Measurements from ENCODE around the gene DNAH14.

DNA sequence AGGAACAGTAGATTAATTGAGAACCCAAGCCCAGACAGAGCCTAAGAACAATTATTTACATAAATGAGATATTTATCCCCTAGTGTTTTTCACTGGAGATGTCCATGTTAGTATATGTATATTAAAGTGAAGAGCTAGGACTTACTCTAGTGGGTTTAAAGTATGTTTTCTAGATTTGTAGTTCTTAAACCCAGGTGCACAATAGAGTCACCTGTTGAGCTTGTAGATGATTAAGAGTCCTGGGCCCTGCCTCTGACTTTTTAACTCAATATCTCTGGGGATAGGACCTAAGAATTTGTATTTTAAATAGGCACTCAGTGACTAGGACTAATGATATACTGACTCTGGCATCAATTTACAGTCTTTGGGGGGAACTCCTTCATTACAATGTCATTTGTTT lies 112.8 kb downstream of the DNAH14 start:
- TF ChIP-seq POLR2A (IDR thresholded peaks at IDR 0.05) (no peak), POLR2AphosphoS5 (IDR thresholded peaks at IDR 0.05) (no peak), CTCF (IDR thresholded peaks at IDR 0.05) (no peak)
